CD4-positive, alpha-beta T cell (primary cell): ENCODE results near the gene AVPR2. TPM values are rescaled to one million over a fixed set of nuclear protein-coding genes. Genes with fewer than 3 reads are reported as not detected.
A peak's percentile ranks its signal among the peaks of the same experiment; 100 is the strongest.

Experiments
- ATAC-seq: fragments of 200-7000 bp; cut with Tn5 transposase; one replicate; pipeline ENCODE4 v1.10.0; 2022; ENCODE audit warnings: mild to moderate bottlenecking; ENCODE audit not compliant: poor library complexity
- CTCF ChIA-PET: fragments of 350-600 bp; sonication (Branson Sonifier 250); formaldehyde crosslinking; loops from one replicate; lab custom pipeline; 2021; ENCODE audit warnings: antibody characterized with exemption, inconsistent platforms; lab: Charles Lee
- POLR2A ChIA-PET: fragments of 350-600 bp; sonication (Branson Sonifier 250); formaldehyde crosslinking; loops from one replicate; lab custom pipeline; 2021; ENCODE audit warnings: antibody characterized with exemption, inconsistent platforms; lab: Charles Lee
- DNase-seq, 14 experiments: peaks; one replicate each; pipeline ENCODE4 v3.0.0-alpha.2; 2013 to 2020; ENCODE audit warnings: mixed read lengths in 2 of 14
- H3K27ac ChIP-seq, 2 donors: one replicate each; pipeline versions ENCODE4 v1.5.1 to v1.7.0; 2013; ENCODE audit warnings: low read length in 2 of 2, low read depth in 1 of 2, mild to moderate bottlenecking in 1 of 2
- H3K27me3 ChIP-seq, 2 experiments: 1 replicate in 1 of 2; 2 replicates in 1 of 2; pipeline versions ENCODE4 v1.6.1 to v1.7.0; 2013; ENCODE audit warnings: low read length in 2 of 2, control low read depth in 1 of 2, mild to moderate bottlenecking in 1 of 2, moderate library complexity in 1 of 2; ENCODE audit not compliant: insufficient read depth in 2 of 2, control insufficient read depth in 1 of 2
- H3K36me3 ChIP-seq: one replicate; pipeline ENCODE4 v1.6.1; 2013; ENCODE audit warnings: low read length, control low read depth; ENCODE audit not compliant: insufficient read depth
- H3K4me1 ChIP-seq: one replicate; pipeline ENCODE4 v1.6.1; 2013; ENCODE audit warnings: low read length, control low read depth; ENCODE audit not compliant: insufficient read depth
- H3K4me3 ChIP-seq: one replicate; pipeline ENCODE4 v1.5.1; 2013; ENCODE audit warnings: mild to moderate bottlenecking, low read length, moderate library complexity
- H3K9me3 ChIP-seq, 2 experiments: 1 replicate in 1 of 2; 2 replicates in 1 of 2; pipeline versions ENCODE4 v1.6.1 to v1.7.0; 2013; ENCODE audit warnings: low read length in 2 of 2, mild to moderate bottlenecking in 2 of 2, control low read depth in 1 of 2, moderate library complexity in 1 of 2; ENCODE audit not compliant: control insufficient read depth in 1 of 2, insufficient read depth in 1 of 2
- H3K27ac Mint-ChIP-seq: one replicate; pipeline ENCODE4 v1.8.0; 2020; ENCODE audit warnings: mixed read lengths
- H3K27me3 Mint-ChIP-seq: one replicate; pipeline ENCODE4 v1.8.0; 2021; ENCODE audit warnings: mixed read lengths
- H3K36me3 Mint-ChIP-seq: one replicate; pipeline ENCODE4 v1.8.0; 2021; ENCODE audit warnings: low read depth, mixed read lengths
- H3K4me1 Mint-ChIP-seq: one replicate; pipeline ENCODE4 v1.8.0; 2021; ENCODE audit warnings: low read depth, mixed read lengths
- H3K4me3 Mint-ChIP-seq: one replicate; pipeline ENCODE4 v1.8.0; 2020; ENCODE audit warnings: mild to moderate bottlenecking, mixed read lengths
- H3K9me3 Mint-ChIP-seq: one replicate; pipeline ENCODE4 v1.8.0; 2020; ENCODE audit warnings: mixed read lengths
- intact Hi-C, 2 experiments: fragments of 100-400 bp; cut with DNase I in 1 of 2; cut with micrococcal nuclease in 1 of 2; formaldehyde crosslinking; loops; one replicate each; pipeline versions ENCODE4 v1.15.1 to v1.9.0; 2023 to 2025; cut with DNase I, micrococcal nuclease
- total RNA-seq, 174 experiments: library from RNA in 2 of 174; stranded (reverse) in 2 of 174; gene quantifications; one replicate each; pipeline ENCODE4 v1.2.3 and lab custom pipeline; 2021 to 2026
- TF ChIP-seq, protein P1 (sequence below): fragments of 200-600 bp; IDR thresholded peaks from one replicate; pipeline ENCODE4 v1.8.0; 2022; ENCODE audit warnings: antibody characterized with exemption, mild to moderate bottlenecking

The AVPR2 gene
- total RNA-seq, 2 experiments from 2014 or later: not detected

DNA sequence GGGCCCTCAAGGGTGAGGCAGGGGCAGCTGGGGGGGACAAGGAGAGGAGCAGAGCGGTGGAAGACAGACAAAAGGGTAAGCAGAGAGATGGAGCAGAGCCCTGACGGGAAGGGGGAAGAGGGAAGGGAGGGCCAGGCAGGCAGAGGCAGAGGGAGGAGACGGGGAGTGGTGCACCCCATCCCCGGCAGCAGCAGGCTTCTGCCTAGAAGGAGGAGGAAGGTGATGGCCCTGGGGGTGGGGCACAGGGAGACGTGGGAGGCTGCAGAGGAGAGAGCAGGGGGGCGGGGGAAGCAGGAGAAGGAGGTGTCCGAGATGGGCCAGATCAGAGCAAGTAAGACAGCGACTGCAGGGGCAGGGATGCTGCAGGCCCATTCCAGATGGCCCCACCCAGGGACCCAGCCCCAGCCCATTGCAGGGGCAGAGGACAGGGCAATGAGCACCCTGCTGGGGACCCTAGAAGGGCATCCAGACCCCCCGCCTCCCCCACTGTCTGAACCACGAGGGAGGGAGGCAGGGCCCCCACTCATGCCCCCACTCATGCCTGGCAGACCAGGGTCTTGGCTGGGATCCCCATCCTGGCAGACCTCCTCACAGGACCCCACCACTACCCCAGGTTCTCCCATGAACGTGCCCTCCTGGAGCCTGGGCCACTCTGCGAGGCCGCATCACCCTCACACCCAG lies 21.2 kb upstream of the AVPR2 start:
- CTCF ChIA-PET: no interaction called here
- no peaks in the 10 kb centered on the region for H3K36me3 Mint-ChIP-seq

DNA sequence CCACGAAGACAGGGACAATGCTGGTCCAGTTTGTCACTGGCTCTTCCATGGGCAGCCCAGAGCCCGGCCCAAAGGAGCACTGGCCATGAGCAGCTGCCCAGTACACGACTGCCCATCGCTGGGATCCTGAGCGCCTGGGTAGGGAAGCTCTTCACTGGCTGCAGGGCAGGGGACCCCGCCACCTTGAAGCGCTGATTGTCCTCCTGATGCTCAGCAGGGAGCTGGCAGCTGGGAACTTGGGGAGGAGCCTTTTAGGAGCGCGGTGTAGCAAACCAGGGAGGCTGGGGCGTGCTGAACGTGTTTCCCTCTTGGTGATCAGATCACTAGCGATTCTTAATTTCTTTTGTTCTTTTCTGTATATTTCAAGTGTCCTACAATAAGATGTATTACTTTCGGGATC lies 20.3 kb upstream of the AVPR2 start:
- ChIA-PET CTCF (no interaction called here), POLR2A (no interaction called here)
- TF ChIP-seq, protein P1, sequence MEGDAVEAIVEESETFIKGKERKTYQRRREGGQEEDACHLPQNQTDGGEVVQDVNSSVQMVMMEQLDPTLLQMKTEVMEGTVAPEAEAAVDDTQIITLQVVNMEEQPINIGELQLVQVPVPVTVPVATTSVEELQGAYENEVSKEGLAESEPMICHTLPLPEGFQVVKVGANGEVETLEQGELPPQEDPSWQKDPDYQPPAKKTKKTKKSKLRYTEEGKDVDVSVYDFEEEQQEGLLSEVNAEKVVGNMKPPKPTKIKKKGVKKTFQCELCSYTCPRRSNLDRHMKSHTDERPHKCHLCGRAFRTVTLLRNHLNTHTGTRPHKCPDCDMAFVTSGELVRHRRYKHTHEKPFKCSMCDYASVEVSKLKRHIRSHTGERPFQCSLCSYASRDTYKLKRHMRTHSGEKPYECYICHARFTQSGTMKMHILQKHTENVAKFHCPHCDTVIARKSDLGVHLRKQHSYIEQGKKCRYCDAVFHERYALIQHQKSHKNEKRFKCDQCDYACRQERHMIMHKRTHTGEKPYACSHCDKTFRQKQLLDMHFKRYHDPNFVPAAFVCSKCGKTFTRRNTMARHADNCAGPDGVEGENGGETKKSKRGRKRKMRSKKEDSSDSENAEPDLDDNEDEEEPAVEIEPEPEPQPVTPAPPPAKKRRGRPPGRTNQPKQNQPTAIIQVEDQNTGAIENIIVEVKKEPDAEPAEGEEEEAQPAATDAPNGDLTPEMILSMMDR: no peak
- Histone ChIP-seq H3K36me3 (no peaks in the 10 kb centered on the region), H3K27me3 (peaks cover 17 to 57% of the 10 kb centered on the region in 2 experiments), H3K4me3 (no peak overlapping the region), H3K27ac (no peak overlapping the region), H3K4me1 (peaks cover 16% of the 10 kb centered on the region), H3K9me3 (peaks cover 0 to 10% of the 10 kb centered on the region in 2 experiments)
- DNase-seq (no peak), ATAC-seq (no peak)
- Mint-ChIP-seq H3K4me1 (peaks cover 2% of the 10 kb centered on the region), H3K27ac (no peak overlapping the region), H3K27me3 (peaks cover 12% of the 10 kb centered on the region), H3K4me3 (no peak overlapping the region), H3K36me3 (no peaks in the 10 kb centered on the region), H3K9me3 (no peaks in the 10 kb centered on the region)
- intact Hi-C loops: loop anchor here in 1 of 2 experiments (10.0 kb wide), 1 partner anchor 119 kb away; the partner anchor contains the start of gene PLXNB3

More for the DNA sequence above, 21.2 kb upstream of the AVPR2 start:
- no peak overlapping the region for H3K27ac ChIP-seq
- no peak for DNase-seq
- Mint-ChIP-seq H3K4me3 (no peak overlapping the region), H3K4me1 (peaks cover 9% of the 10 kb centered on the region), H3K9me3 (no peaks in the 10 kb centered on the region), H3K27me3 (peaks cover 17% of the 10 kb centered on the region), H3K27ac (no peak overlapping the region)
- peaks cover 22 to 58% of the 10 kb centered on the region in 2 experiments for H3K27me3 ChIP-seq
- H3K4me1 ChIP-seq: peaks cover 23% of the 10 kb centered on the region
- intact Hi-C loops: loop anchor here in 1 of 2 experiments (10.0 kb wide), 1 partner anchor 119 kb away; the partner anchor contains the start of gene PLXNB3
- no peak for ATAC-seq
- no peak overlapping the region for H3K4me3 ChIP-seq
- POLR2A ChIA-PET: no interaction called here
- H3K9me3 ChIP-seq: peaks cover 0 to 10% of the 10 kb centered on the region in 2 experiments
- TF ChIP-seq, protein P1: no peak
- H3K36me3 ChIP-seq: no peaks in the 10 kb centered on the region

DNA sequence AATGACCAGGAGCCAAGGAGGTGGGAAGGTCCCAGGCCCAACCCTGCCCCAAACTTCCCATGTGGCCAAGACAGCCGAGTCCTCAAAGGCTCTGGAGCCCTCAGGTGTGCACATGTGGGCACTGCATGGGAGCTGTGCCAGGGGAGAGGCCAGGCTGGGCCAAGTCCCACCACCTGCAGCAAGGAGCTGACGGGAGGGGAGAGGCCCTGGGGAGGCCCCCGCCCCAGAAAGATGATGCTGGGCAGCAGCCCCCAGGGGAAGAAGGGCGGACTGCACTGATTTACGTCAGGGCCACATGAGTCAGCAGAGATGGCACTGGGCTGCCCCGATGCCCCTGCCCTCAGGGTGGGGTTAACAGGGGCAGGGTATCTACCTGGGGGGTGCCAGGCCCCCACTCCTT lies 19.9 kb upstream of the AVPR2 start:
- no peaks in the 10 kb centered on the region for H3K4me1 Mint-ChIP-seq
- Histone ChIP-seq H3K4me3 (no peak overlapping the region), H3K4me1 (peaks cover 15% of the 10 kb centered on the region), H3K9me3 (peaks cover 0 to 10% of the 10 kb centered on the region in 2 experiments), H3K36me3 (no peaks in the 10 kb centered on the region), H3K27me3 (peaks cover 17 to 57% of the 10 kb centered on the region in 2 experiments), H3K27ac (no peak overlapping the region)
- ATAC-seq (no peak), DNase-seq (peak in 1 of 14 experiments; percentile 19)
- no peaks in the 10 kb centered on the region for H3K36me3 Mint-ChIP-seq
- peaks cover 10% of the 10 kb centered on the region for H3K27me3 Mint-ChIP-seq
- no peak overlapping the region for H3K4me3 Mint-ChIP-seq
- intact Hi-C loops: loop anchor here in 1 of 2 experiments (10.0 kb wide), 1 partner anchor 120 kb away; the partner anchor contains the start of gene PLXNB3
- TF ChIP-seq, protein P1: no peak
- ChIA-PET CTCF (no interaction called here), POLR2A (no interaction called here)
- H3K9me3 Mint-ChIP-seq: no peaks in the 10 kb centered on the region
- H3K27ac Mint-ChIP-seq: no peak overlapping the region
